GM11168 (cell line): Measurements from ENCODE around the gene RACK1.
"Not testable (repeated sequence)": the region's sequence is repeated elsewhere in the genome, so short reads cannot be mapped to it uniquely, and the experiment has no call there.

Source experiments
- in situ Hi-C: fragments of 300-500 bp; cut with MboI; formaldehyde crosslinking; loops from one replicate; pipeline ENCODE4 v1.12.0; 2022; ENCODE audit warnings: low sequenced_read_pairs; ENCODE audit not compliant: unreplicated experiment

Gene RACK1

GRCh38 chr5:181243564-181244343, at the start of gene RACK1:
Gene RACK1 (minus strand): TSS chr5:181243906. CDS start chr5:181243800, 106 bp downstream.
- in situ Hi-C loops: no loop called here

- in situ Hi-C loops: not testable (repeated sequence)
These were observed 43.6 kb upstream of the RACK1 start for GRCh38 chr5:181287331-181287730.

- in situ Hi-C loops: not testable (repeated sequence)
These were observed 42.4 kb upstream of the RACK1 start for GRCh38 chr5:181285962-181286705.

GRCh38 chr5:181283841-181284755, 40.4 kb upstream of the RACK1 start:
- in situ Hi-C loops: not testable (repeated sequence)

GRCh38 chr5:181283347-181283746, 39.6 kb upstream of the RACK1 start:
- in situ Hi-C loops: no loop called here

- in situ Hi-C loops: no loop called here
These were observed 39.2 kb upstream of the RACK1 start for GRCh38 chr5:181282874-181283273.

- in situ Hi-C loops: not testable (repeated sequence)
These were observed 38.7 kb upstream of the RACK1 start for GRCh38 chr5:181282415-181282814.

- in situ Hi-C loops: no loop called here
These were observed 38.2 kb upstream of the RACK1 start for GRCh38 chr5:181281984-181282316.

- in situ Hi-C loops: no loop called here
These were observed 37.6 kb upstream of the RACK1 start for GRCh38 chr5:181281077-181281983.

GRCh38 chr5:181280251-181280762, 36.6 kb upstream of the RACK1 start:
- in situ Hi-C loops: no loop called here

GRCh38 chr5:181273433-181273744, 29.7 kb upstream of the RACK1 start:
- in situ Hi-C loops: not testable (repeated sequence)

- in situ Hi-C loops: no loop called here
These were observed 27.4 kb upstream of the RACK1 start for GRCh38 chr5:181271081-181271480.

- in situ Hi-C loops: not testable (repeated sequence)
These were observed 24.2 kb upstream of the RACK1 start for GRCh38 chr5:181267907-181268306.

GRCh38 chr5:181267291-181267904, 23.7 kb upstream of the RACK1 start:
- in situ Hi-C loops: not testable (repeated sequence)

GRCh38 chr5:181265092-181265671, 21.5 kb upstream of the RACK1 start:
- in situ Hi-C loops: no loop called here

- in situ Hi-C loops: no loop called here
These were observed 19.9 kb upstream of the RACK1 start for GRCh38 chr5:181263633-181264032.

- in situ Hi-C loops: no loop called here
These were observed 17.8 kb upstream of the RACK1 start for GRCh38 chr5:181261320-181262049.

GRCh38 chr5:181260720-181261319, 17.1 kb upstream of the RACK1 start, which contains the start of gene TRIM52:
Gene TRIM52 (minus strand): TSS chr5:181261143. CDS start chr5:181260813, 330 bp downstream.
- in situ Hi-C loops: no loop called here
